GM23338 (cell line): ENCODE results near the gene ROR1. TPM values are rescaled to one million over a fixed set of nuclear protein-coding genes. Genes with fewer than 3 reads are reported as not detected.

Experiments used
- ATAC-seq: fragments of 200-7000 bp; cut with Tn5 transposase; 3 replicates; pipeline ENCODE4 v1.9.1; 2020
- DNase-seq: peaks from one replicate; pipeline ENCODE4 v3.0.0-alpha.2; 2015; ENCODE audit warnings: low spot score
- H2AFZ ChIP-seq: fragments of 200-600 bp; sonication (generic); 2 replicates; pipeline ENCODE4 v1.8.0; 2016; ENCODE audit warnings: antibody characterized with exemption, mild to moderate bottlenecking, moderate library complexity
- H3F3A ChIP-seq: fragments of 200-600 bp; sonication (generic); replicated peaks from 2 replicates; pipeline ENCODE4 v1.8.0; 2017; ENCODE audit warnings: antibody characterized with exemption, mixed run types, low read depth
- H3K27ac ChIP-seq: fragments of 200-600 bp; sonication (generic); 2 replicates; pipeline ENCODE4 v1.6.1; 2016; ENCODE audit warnings: low read depth
- H3K27me3 ChIP-seq: fragments of 200-600 bp; sonication (generic); 2 replicates; pipeline ENCODE4 v1.8.0; 2016; ENCODE audit warnings: mild to moderate bottlenecking, mixed run types, moderate library complexity; ENCODE audit not compliant: insufficient read depth
- H3K36me3 ChIP-seq: fragments of 200-600 bp; sonication (generic); 2 replicates; pipeline ENCODE4 v1.8.0; 2016; ENCODE audit warnings: mild to moderate bottlenecking; ENCODE audit not compliant: insufficient read depth
- H3K4me1 ChIP-seq: fragments of 200-600 bp; sonication (generic); 2 replicates; pipeline ENCODE4 v1.8.0; 2016; ENCODE audit warnings: mild to moderate bottlenecking, moderate library complexity; ENCODE audit not compliant: insufficient read depth
- H3K4me2 ChIP-seq: fragments of 200-600 bp; sonication (generic); 2 replicates; pipeline ENCODE4 v1.7.1; 2017; ENCODE audit warnings: mixed run types
- H3K4me3 ChIP-seq: fragments of 200-600 bp; sonication (generic); 2 replicates; pipeline ENCODE4 v1.6.1; 2016; ENCODE audit warnings: mixed run types
- H3K79me2 ChIP-seq: fragments of 200-600 bp; sonication (generic); replicated peaks from 2 replicates; pipeline ENCODE4 v1.8.0; 2017; ENCODE audit warnings: mild to moderate bottlenecking; ENCODE audit not compliant: insufficient read depth
- H3K9me2 ChIP-seq: fragments of 200-600 bp; sonication (generic); 2 replicates; pipeline ENCODE4 v1.8.0; 2017; ENCODE audit not compliant: insufficient read depth
- H4K20me1 ChIP-seq: fragments of 200-600 bp; sonication (generic); replicated peaks from 2 replicates; pipeline ENCODE4 v1.8.0; 2017; ENCODE audit warnings: mild to moderate bottlenecking; ENCODE audit not compliant: insufficient read depth
- H3K27ac Mint-ChIP-seq: 2 replicates; pipeline ENCODE4 v1.8.0; 2020; ENCODE audit warnings: inconsistent platforms, mild to moderate bottlenecking, moderate library complexity, mixed read lengths
- H3K27me3 Mint-ChIP-seq: 3 replicates; pipeline ENCODE4 v1.8.0; 2022; ENCODE audit warnings: low read depth, mild to moderate bottlenecking, moderate library complexity, mixed read lengths, inconsistent platforms; ENCODE audit not compliant: insufficient read depth, poor library complexity
- H3K36me3 Mint-ChIP-seq: 3 replicates; pipeline ENCODE4 v1.8.0; 2021; ENCODE audit warnings: low read depth, mild to moderate bottlenecking, inconsistent platforms, moderate library complexity, mixed read lengths
- H3K4me1 Mint-ChIP-seq: 3 replicates; pipeline ENCODE4 v1.8.0; 2020; ENCODE audit warnings: mild to moderate bottlenecking, inconsistent platforms, mixed read lengths
- H3K4me3 Mint-ChIP-seq: 3 replicates; pipeline ENCODE4 v1.8.0; 2021; ENCODE audit warnings: moderate library complexity, mild to moderate bottlenecking, inconsistent platforms, mixed read lengths
- H3K9me3 Mint-ChIP-seq: 3 replicates; pipeline ENCODE4 v1.8.0; 2020; ENCODE audit warnings: moderate library complexity, mild to moderate bottlenecking, inconsistent platforms, mixed read lengths
- EZH2 ChIP-seq: fragments of 200-600 bp; sonication (generic); IDR thresholded peaks from one replicate; pipeline ENCODE4 v1.8.0; 2017; ENCODE audit warnings: antibody characterized with exemption, mild to moderate bottlenecking, low read depth; ENCODE audit not compliant: unreplicated experiment
- EZH2phosphoT487 ChIP-seq: fragments of 200-600 bp; sonication (generic); IDR thresholded peaks from one replicate; pipeline ENCODE4 v1.8.1; 2018; ENCODE audit warnings: antibody characterized with exemption; ENCODE audit not compliant: unreplicated experiment
- NANOG ChIP-seq: IDR thresholded peaks from 2 replicates; pipeline ENCODE4 v1.6.1; 2016; ENCODE audit warnings: antibody characterized with exemption, borderline replicate concordance
- STAT1 ChIP-seq: IDR thresholded peaks from one replicate; pipeline ENCODE4 v1.6.1; 2016; ENCODE audit warnings: antibody characterized with exemption; ENCODE audit not compliant: unreplicated experiment
- ZNF114 ChIP-seq: fragments of 250-450 bp; sonication (Bioruptor Pico); IDR thresholded peaks from 2 replicates; pipeline ENCODE4 v1.5.0; 2020; ENCODE audit warnings: mild to moderate bottlenecking, moderate library complexity
- ZNF462 ChIP-seq: fragments of 250-450 bp; sonication (Bioruptor Pico); IDR thresholded peaks from 2 replicates; pipeline ENCODE4 v1.5.0; 2020; ENCODE audit warnings: mild to moderate bottlenecking, moderate library complexity
- polyA plus RNA-seq: library from polyadenylated mRNA; unstranded; fragments of >200 nt; fragmentation: Nextera tagmentation; extraction: Ambion mirVana; gene quantifications from 2 replicates; pipeline ENCODE4 v1.2.1, GENCODE V29; 2016
- total RNA-seq: library from RNA; depleted of rRNA; stranded (reverse); fragments of >200 nt; shearing (Covaris generic); gene quantifications from 2 replicates; pipeline ENCODE4 v1.2.3, GENCODE V29; 2014
- TF ChIP-seq, protein P1 (sequence below), 2 experiments: fragments of 200-600 bp in 1 of 2; sonication (generic) in 1 of 2; conservative IDR thresholded peaks; 2 replicates each; pipeline versions ENCODE4 v1.5.1 to v1.6.1; 2016 to 2017; ENCODE audit warnings: antibody characterized with exemption in 2 of 2, low read depth in 2 of 2, mild to moderate bottlenecking in 2 of 2, moderate library complexity in 1 of 2
- TF ChIP-seq, protein P2 (sequence below): IDR thresholded peaks from one replicate; pipeline ENCODE4 v1.6.1; 2018; ENCODE audit warnings: antibody characterized with exemption; ENCODE audit not compliant: unreplicated experiment

ROR1 gene
- total and polyA plus RNA-seq, 2 experiments from 2014 or later = 59.7 to 96.0 TPM

DNA sequence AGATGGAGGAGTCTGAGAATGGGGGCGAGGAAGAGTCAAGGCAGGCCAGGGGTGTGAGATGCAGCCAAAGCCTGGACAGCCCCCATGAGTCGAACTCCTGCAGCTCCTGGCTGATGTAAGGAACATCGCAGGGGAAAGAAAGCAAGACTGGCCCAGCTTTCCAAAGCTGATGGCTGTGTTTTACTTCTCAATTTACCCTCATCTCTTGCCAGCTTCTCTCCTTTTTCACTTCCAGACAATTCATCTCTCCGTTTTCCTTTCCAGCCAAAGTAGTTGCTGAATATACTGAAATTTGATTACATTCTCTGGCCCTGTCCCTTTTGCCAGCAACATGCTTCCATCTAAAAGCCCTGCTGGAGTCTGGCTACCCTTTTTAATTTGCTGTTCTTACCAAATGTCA is 389.6 kb downstream of the ROR1 start:
- H2AFZ ChIP-seq = no peak overlapping the region
- no peak overlapping the region for H3K4me3 ChIP-seq
- H3K27me3 ChIP-seq = no peaks in the 10 kb centered on the region
- H3F3A ChIP-seq = no peaks in the 10 kb centered on the region
- TF ChIP-seq, protein P1, sequence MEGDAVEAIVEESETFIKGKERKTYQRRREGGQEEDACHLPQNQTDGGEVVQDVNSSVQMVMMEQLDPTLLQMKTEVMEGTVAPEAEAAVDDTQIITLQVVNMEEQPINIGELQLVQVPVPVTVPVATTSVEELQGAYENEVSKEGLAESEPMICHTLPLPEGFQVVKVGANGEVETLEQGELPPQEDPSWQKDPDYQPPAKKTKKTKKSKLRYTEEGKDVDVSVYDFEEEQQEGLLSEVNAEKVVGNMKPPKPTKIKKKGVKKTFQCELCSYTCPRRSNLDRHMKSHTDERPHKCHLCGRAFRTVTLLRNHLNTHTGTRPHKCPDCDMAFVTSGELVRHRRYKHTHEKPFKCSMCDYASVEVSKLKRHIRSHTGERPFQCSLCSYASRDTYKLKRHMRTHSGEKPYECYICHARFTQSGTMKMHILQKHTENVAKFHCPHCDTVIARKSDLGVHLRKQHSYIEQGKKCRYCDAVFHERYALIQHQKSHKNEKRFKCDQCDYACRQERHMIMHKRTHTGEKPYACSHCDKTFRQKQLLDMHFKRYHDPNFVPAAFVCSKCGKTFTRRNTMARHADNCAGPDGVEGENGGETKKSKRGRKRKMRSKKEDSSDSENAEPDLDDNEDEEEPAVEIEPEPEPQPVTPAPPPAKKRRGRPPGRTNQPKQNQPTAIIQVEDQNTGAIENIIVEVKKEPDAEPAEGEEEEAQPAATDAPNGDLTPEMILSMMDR (conservative IDR thresholded peaks at IDR 0.05; ENCODE audit: low read depth in 2 of 2) = no peak
- TF ChIP-seq ZNF114 (CRISPR knock-in tag) (no peak), EZH2 (no peak), STAT1 (no peak), ZNF462 (CRISPR knock-in tag) (no peak), NANOG (no peak), EZH2phosphoT487 (no peak)
- TF ChIP-seq, protein P2, sequence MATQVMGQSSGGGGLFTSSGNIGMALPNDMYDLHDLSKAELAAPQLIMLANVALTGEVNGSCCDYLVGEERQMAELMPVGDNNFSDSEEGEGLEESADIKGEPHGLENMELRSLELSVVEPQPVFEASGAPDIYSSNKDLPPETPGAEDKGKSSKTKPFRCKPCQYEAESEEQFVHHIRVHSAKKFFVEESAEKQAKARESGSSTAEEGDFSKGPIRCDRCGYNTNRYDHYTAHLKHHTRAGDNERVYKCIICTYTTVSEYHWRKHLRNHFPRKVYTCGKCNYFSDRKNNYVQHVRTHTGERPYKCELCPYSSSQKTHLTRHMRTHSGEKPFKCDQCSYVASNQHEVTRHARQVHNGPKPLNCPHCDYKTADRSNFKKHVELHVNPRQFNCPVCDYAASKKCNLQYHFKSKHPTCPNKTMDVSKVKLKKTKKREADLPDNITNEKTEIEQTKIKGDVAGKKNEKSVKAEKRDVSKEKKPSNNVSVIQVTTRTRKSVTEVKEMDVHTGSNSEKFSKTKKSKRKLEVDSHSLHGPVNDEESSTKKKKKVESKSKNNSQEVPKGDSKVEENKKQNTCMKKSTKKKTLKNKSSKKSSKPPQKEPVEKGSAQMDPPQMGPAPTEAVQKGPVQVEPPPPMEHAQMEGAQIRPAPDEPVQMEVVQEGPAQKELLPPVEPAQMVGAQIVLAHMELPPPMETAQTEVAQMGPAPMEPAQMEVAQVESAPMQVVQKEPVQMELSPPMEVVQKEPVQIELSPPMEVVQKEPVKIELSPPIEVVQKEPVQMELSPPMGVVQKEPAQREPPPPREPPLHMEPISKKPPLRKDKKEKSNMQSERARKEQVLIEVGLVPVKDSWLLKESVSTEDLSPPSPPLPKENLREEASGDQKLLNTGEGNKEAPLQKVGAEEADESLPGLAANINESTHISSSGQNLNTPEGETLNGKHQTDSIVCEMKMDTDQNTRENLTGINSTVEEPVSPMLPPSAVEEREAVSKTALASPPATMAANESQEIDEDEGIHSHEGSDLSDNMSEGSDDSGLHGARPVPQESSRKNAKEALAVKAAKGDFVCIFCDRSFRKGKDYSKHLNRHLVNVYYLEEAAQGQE = no peak
- no peaks in the 10 kb centered on the region for H3K4me1 ChIP-seq
- H3K9me2 ChIP-seq = no peaks in the 10 kb centered on the region
- Mint-ChIP-seq H3K4me1 (peaks cover 5% of the 10 kb centered on the region), H3K9me3 (peaks cover 5% of the 10 kb centered on the region; the same call in 2 of the 3 replicates), H3K36me3 (peaks cover 60% of the 10 kb centered on the region), H3K27me3 (peaks cover 4% of the 10 kb centered on the region), H3K4me3 (no peak overlapping the region), H3K27ac (peak overlapping the region; percentile 23; the same call in 1 of the 2 replicates)
- no peak for DNase-seq
- peak overlapping the region; percentile 79; the same call in 1 of the 2 replicates for H3K27ac ChIP-seq
- H3K79me2 ChIP-seq = no peaks in the 10 kb centered on the region
- peaks cover 28% of the 10 kb centered on the region for H3K36me3 ChIP-seq
- peak; percentile 31; the same call in 2 of the 3 replicates for ATAC-seq
- H3K4me2 ChIP-seq = no peak overlapping the region
- H4K20me1 ChIP-seq = no peaks in the 10 kb centered on the region
